ENCODE results near the gene VWA7. TPM values are rescaled to one million over a fixed set of nuclear protein-coding genes. Genes with fewer than 3 reads are reported as not detected.
A peak's percentile ranks its signal among the peaks of the same experiment; 100 is the strongest.

The VWA7 gene
- polyA plus RNA-seq, 3 donors: 6.8 to 9.4 (median 8.5) TPM

GRCh38 chr6:31732029-31732428, 45.1 kb downstream of the VWA7 start:
- DNase-seq (ENCODE audit: low read depth in 3 of 3, low spot score in 2 of 3): no peak

GRCh38 chr6:31730631-31731086, 46.5 kb downstream of the VWA7 start:
- no peak for DNase-seq (ENCODE audit: low read depth in 3 of 3, low spot score in 2 of 3)

GRCh38 chr6:31729979-31730630, 47.0 kb downstream of the VWA7 start:
- peak; percentile 62 to 89 (median 88) for DNase-seq (ENCODE audit: low read depth in 3 of 3, low spot score in 2 of 3)

- DNase-seq (ENCODE audit: low read depth in 3 of 3, low spot score in 2 of 3): peak; percentile 86 to 89 (median 89)
Measured at GRCh38 chr6:31729515-31729978, 47.6 kb downstream of the VWA7 start.

- DNase-seq (ENCODE audit: low read depth in 3 of 3, low spot score in 2 of 3): no peak
Measured at GRCh38 chr6:31728767-31729514, 48.2 kb downstream of the VWA7 start, which contains the start of gene DDAH2. TSS of gene DDAH2 (minus strand) at chr6:31729299. CDS start at chr6:31729161, 138 bp downstream.

GRCh38 chr6:31727717-31728671, 49.1 kb downstream of the VWA7 start:
- DNase-seq (ENCODE audit: low read depth in 3 of 3, low spot score in 2 of 3): no peak

- DNase-seq (ENCODE audit: low read depth in 3 of 3, low spot score in 2 of 3): no peak
Measured at GRCh38 chr6:31727034-31727716, 50.0 kb downstream of the VWA7 start.

GRCh38 chr6:31725502-31726350, 51.4 kb downstream of the VWA7 start:
- DNase-seq (ENCODE audit: low read depth in 3 of 3, low spot score in 2 of 3): no peak

GRCh38 chr6:31723980-31724691, 53.0 kb downstream of the VWA7 start:
- no peak for DNase-seq (ENCODE audit: low read depth in 3 of 3, low spot score in 2 of 3)

- no peak for DNase-seq (ENCODE audit: low read depth in 3 of 3, low spot score in 2 of 3)
Measured at GRCh38 chr6:31723245-31723979, 53.7 kb downstream of the VWA7 start, which contains the start of gene MPIG6B. TSS of gene MPIG6B (plus strand) at chr6:31723373. CDS start at chr6:31723384, 11 bp downstream.

- no peak for DNase-seq (ENCODE audit: low read depth in 3 of 3, low spot score in 2 of 3)
Measured at GRCh38 chr6:31722173-31722572, 55.0 kb downstream of the VWA7 start.

- DNase-seq (ENCODE audit: low read depth in 3 of 3, low spot score in 2 of 3): no peak
Measured at GRCh38 chr6:31721351-31722020, 55.6 kb downstream of the VWA7 start, which contains the start of gene LY6G6C. TSS of gene LY6G6C (minus strand) at chr6:31721746. CDS start at chr6:31721679, 67 bp downstream.

- DNase-seq (ENCODE audit: low read depth in 3 of 3, low spot score in 2 of 3): no peak
Measured at GRCh38 chr6:31720196-31720770, 56.8 kb downstream of the VWA7 start.

GRCh38 chr6:31719001-31719400, 58.1 kb downstream of the VWA7 start:
- DNase-seq (ENCODE audit: low read depth in 3 of 3, low spot score in 2 of 3): no peak

GRCh38 chr6:31718265-31718664, 58.9 kb downstream of the VWA7 start:
- DNase-seq (ENCODE audit: low read depth in 3 of 3, low spot score in 2 of 3): no peak

- DNase-seq (ENCODE audit: low read depth in 3 of 3, low spot score in 2 of 3): no peak
Measured at GRCh38 chr6:31717499-31718222, 59.5 kb downstream of the VWA7 start.
